Glutamatergic neuron (in vitro differentiated cells): Measurements from ENCODE around the gene CAMTA1. TPM values are rescaled to one million over a fixed set of nuclear protein-coding genes. Genes with fewer than 3 reads are reported as not detected.

Experiments
- DNase-seq: peaks from one replicate; pipeline ENCODE4 v3.0.0; 2022
- H3K27ac Mint-ChIP-seq: one replicate; pipeline ENCODE4 v1.8.0; 2020; ENCODE audit warnings: mild to moderate bottlenecking, mixed read lengths, inconsistent platforms; ENCODE audit not compliant: unreplicated experiment
- H3K27me3 Mint-ChIP-seq: one replicate; pipeline ENCODE4 v1.8.0; 2020; ENCODE audit warnings: mild to moderate bottlenecking, moderate library complexity, mixed read lengths, inconsistent platforms; ENCODE audit not compliant: unreplicated experiment
- H3K36me3 Mint-ChIP-seq: one replicate; pipeline ENCODE4 v1.8.0; 2020; ENCODE audit warnings: mild to moderate bottlenecking, mixed read lengths, inconsistent platforms; ENCODE audit not compliant: unreplicated experiment
- H3K4me1 Mint-ChIP-seq: one replicate; pipeline ENCODE4 v1.8.0; 2020; ENCODE audit warnings: mild to moderate bottlenecking, low read depth, mixed read lengths, inconsistent platforms; ENCODE audit not compliant: unreplicated experiment
- H3K4me3 Mint-ChIP-seq: one replicate; pipeline ENCODE4 v1.8.0; 2020; ENCODE audit warnings: mild to moderate bottlenecking, mixed read lengths, inconsistent platforms; ENCODE audit not compliant: unreplicated experiment
- H3K9me3 Mint-ChIP-seq: one replicate; pipeline ENCODE4 v1.8.0; 2020; ENCODE audit warnings: mild to moderate bottlenecking, moderate library complexity, mixed read lengths, inconsistent platforms; ENCODE audit not compliant: unreplicated experiment
- CTCF ChIP-seq: fragments of 200-600 bp; sonication (generic); IDR thresholded peaks from one replicate; pipeline ENCODE4 v1.5.0; 2021; ENCODE audit not compliant: partially characterized antibody, unreplicated experiment
- total RNA-seq: library from RNA; stranded (reverse); fragmentation: NEBNext Ultra II Directional; extraction: Animal tissue kit (Norgen Biotek cat#: 25700); gene quantifications from one replicate; pipeline ENCODE4 v1.2.1, GENCODE V29; 2021; ENCODE audit not compliant: unreplicated experiment

The CAMTA1 gene
- total RNA-seq, 1 donor from 2014 or later = 77.2 TPM

DNA sequence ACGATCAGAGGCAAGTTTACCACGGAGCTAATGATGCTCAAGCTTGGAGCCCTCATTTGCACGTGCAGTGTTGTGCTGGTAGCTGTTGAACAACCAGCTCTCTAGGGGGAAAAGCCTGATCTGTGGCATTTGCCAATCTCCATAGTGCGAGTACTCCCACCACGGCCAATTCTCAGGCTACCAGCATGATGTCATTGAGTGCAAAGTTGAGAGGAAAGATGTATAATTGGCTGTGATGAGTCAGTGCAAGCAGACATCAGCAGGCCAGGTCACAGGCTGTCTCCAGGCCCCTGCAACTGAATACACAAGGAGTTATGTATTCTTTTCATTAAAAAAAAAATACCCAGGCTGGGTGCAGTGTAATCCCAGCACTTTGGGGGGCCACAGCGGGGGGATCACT, 752.8 kb downstream of the CAMTA1 start:
- Mint-ChIP-seq H3K4me3 (no peak overlapping the region), H3K4me1 (peaks cover 31% of the 10 kb centered on the region), H3K27me3 (peaks cover 5% of the 10 kb centered on the region), H3K36me3 (no peaks in the 10 kb centered on the region), H3K9me3 (peaks cover 4% of the 10 kb centered on the region), H3K27ac (peak overlapping the region; percentile 84)
- DNase-seq = peak; percentile 30
- no peak for TF ChIP-seq CTCF

DNA sequence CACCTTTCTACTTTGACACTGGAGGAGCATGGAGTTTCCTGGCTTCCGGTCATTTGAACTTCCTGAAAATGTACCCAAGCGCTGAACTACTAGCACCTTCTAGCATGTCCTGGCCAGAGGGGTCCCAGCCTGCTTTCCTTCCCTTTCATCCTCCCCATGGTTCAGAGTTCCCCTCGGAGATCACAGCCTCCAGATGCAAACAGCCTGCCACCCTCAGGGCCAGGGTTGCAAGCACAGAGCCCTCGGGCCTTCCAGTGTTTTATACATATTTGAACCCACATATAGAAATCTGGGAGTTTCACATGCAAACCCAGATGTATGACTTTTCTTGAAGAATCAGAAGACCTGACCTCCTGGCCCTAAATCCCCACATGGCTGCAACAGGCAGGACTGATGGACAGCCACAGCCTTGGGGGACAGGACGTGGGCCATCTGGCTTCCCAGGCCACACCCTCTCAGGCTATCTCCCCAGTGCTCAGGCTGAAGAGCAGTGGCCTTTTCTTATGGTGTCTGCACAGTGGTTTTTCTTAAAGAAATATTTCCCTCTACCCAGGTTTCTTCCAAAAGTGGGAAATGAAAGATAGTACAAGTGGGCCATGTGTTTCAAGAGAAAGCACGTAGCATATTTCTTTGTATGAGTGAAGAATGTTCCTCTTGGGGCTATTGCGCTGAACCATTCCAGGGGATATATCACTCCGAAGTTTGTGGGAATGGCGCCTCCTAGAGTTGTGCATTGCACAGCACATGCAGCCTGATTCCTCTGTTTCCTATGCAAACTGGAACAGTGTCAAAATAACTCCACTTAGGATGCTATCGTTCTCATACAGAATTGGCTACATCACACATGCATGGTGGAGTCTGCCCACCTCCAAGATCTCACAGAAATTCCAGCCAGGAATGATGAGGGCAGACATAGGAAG, 753.9 kb downstream of the CAMTA1 start:
- H3K9me3 Mint-ChIP-seq = peaks cover 4% of the 10 kb centered on the region
- H3K36me3 Mint-ChIP-seq = peaks cover 5% of the 10 kb centered on the region
- peak overlapping the region; percentile 84 for H3K27ac Mint-ChIP-seq
- TF ChIP-seq CTCF = no peak
- peaks cover 7% of the 10 kb centered on the region for H3K27me3 Mint-ChIP-seq
- H3K4me1 Mint-ChIP-seq = peaks cover 31% of the 10 kb centered on the region
- peak overlapping the region; percentile 50 for H3K4me3 Mint-ChIP-seq
- DNase-seq = peak; percentile 22

DNA sequence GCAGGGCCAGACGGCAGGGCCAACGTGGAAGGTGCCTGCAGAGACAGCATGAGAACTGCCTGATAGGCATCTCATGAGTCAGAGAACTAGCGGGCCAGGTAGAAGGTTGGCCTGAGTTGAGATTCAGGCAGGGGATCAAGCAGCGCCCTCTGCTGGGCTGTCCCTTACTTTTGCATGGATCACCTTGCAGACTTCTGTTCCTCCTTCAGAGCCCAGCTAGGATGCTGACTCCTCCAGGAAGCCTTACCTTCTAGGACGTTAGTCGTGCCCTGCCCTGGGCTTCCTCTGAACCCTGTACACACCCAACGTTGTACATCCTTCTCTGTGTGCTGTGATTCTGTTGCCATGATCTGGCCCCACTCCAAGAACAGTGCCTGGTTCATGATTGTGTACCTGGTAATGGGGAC, 754.5 kb downstream of the CAMTA1 start:
- H3K9me3 Mint-ChIP-seq = peaks cover 4% of the 10 kb centered on the region
- peak; percentile 64 for TF ChIP-seq CTCF
- peaks cover 11% of the 10 kb centered on the region for H3K36me3 Mint-ChIP-seq
- peaks cover 7% of the 10 kb centered on the region for H3K27me3 Mint-ChIP-seq
- H3K27ac Mint-ChIP-seq = peak overlapping the region; percentile 84
- peak; percentile 63 for DNase-seq
- peaks cover 31% of the 10 kb centered on the region for H3K4me1 Mint-ChIP-seq
- H3K4me3 Mint-ChIP-seq = no peak overlapping the region

DNA sequence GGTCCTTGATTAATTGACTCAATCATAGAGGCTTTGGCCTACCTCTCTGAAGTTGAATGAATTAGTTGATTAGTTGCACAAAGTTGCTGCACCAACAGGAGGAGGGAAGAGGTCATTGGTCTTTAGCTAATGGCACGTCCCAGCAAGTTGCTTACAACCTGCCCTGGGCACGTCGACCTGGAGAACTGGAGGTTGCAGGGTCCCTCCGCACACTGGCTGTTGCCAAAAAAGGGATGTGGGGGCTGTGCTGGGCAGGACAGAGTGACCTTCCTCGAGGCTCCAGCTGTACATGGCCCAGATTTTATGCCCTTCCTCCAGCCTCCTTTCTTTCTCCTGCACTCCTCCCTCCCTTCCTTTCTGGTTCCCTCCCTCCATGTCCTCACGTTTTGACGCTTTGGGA, 755.6 kb downstream of the CAMTA1 start:
- H3K4me1 Mint-ChIP-seq = peaks cover 31% of the 10 kb centered on the region
- peak; percentile 6 for DNase-seq

More for the DNA sequence above, 755.6 kb downstream of the CAMTA1 start:
- H3K27me3 Mint-ChIP-seq = peaks cover 7% of the 10 kb centered on the region
- H3K9me3 Mint-ChIP-seq = peaks cover 4% of the 10 kb centered on the region
- no peak overlapping the region for H3K27ac Mint-ChIP-seq
- peaks cover 18% of the 10 kb centered on the region for H3K36me3 Mint-ChIP-seq
- TF ChIP-seq CTCF = no peak
- no peak overlapping the region for H3K4me3 Mint-ChIP-seq
